Neural crest cell (in vitro differentiated cells): ENCODE results near the gene HOXB3. TPM values are rescaled to one million over a fixed set of nuclear protein-coding genes. Genes with fewer than 3 reads are reported as not detected.

Experiments
- DNase-seq: peaks from one replicate; pipeline ENCODE4 v3.0.0; 2021; ENCODE audit warnings: low read depth, mixed read lengths, low spot score
- H3K27ac Mint-ChIP-seq: one replicate; pipeline ENCODE4 v1.8.0; 2021; ENCODE audit warnings: mild to moderate bottlenecking, mixed read lengths; ENCODE audit not compliant: unreplicated experiment
- H3K27me3 Mint-ChIP-seq: 2 replicates; pipeline ENCODE4 v1.8.0; 2021; ENCODE audit warnings: low read depth, mild to moderate bottlenecking, mixed read lengths
- H3K36me3 Mint-ChIP-seq: 2 replicates; pipeline ENCODE4 v1.8.0; 2021; ENCODE audit warnings: low read depth, mild to moderate bottlenecking, mixed read lengths
- H3K4me1 Mint-ChIP-seq: 2 replicates; pipeline ENCODE4 v1.8.0; 2021; ENCODE audit warnings: mixed read lengths
- H3K4me3 Mint-ChIP-seq: one replicate; pipeline ENCODE4 v1.8.0; 2021; ENCODE audit warnings: mild to moderate bottlenecking, mixed read lengths
- H3K9me3 Mint-ChIP-seq: 2 replicates; pipeline ENCODE4 v1.8.0; 2021; ENCODE audit warnings: mixed read lengths
- CTCF ChIP-seq: fragments of 200-600 bp; sonication (generic); conservative IDR thresholded peaks from 2 replicates; pipeline ENCODE4 v1.5.0; 2021; ENCODE audit warnings: antibody characterized with exemption, mild to moderate bottlenecking
- total RNA-seq: library from RNA; stranded (reverse); gene quantifications from 2 replicates; pipeline ENCODE4 v1.2.1, GENCODE V29; 2021

Gene HOXB3
- total RNA-seq, 1 donor from 2014 or later = 22.8 TPM

GRCh38 chr17:48592057-48592514 lies 2.0 kb upstream of the HOXB3 start:
- Mint-ChIP-seq H3K27me3 (peaks cover 100% of the 10 kb centered on the region), H3K4me1 (peaks cover 16% of the 10 kb centered on the region), H3K9me3 (no peaks in the 10 kb centered on the region), H3K4me3 (peak overlapping the region; percentile 92), H3K36me3 (peaks cover 20% of the 10 kb centered on the region), H3K27ac (no peak overlapping the region)
- no peak for TF ChIP-seq CTCF
- DNase-seq = no peak

GRCh38 chr17:48591255-48592056 lies 1.4 kb upstream of the HOXB3 start:
- TF ChIP-seq CTCF = no peak
- Mint-ChIP-seq H3K36me3 (peaks cover 20% of the 10 kb centered on the region), H3K9me3 (no peaks in the 10 kb centered on the region), H3K27me3 (peaks cover 100% of the 10 kb centered on the region), H3K27ac (no peak overlapping the region), H3K4me1 (peaks cover 17% of the 10 kb centered on the region), H3K4me3 (peak overlapping the region; percentile 92)
- DNase-seq = no peak

GRCh38 chr17:48590607-48591161 lies 643 bp upstream of the HOXB3 start:
- DNase-seq = no peak
- TF ChIP-seq CTCF = no peak
- Mint-ChIP-seq H3K9me3 (no peaks in the 10 kb centered on the region), H3K27me3 (peaks cover 100% of the 10 kb centered on the region), H3K4me1 (peaks cover 20% of the 10 kb centered on the region), H3K4me3 (peak overlapping the region; percentile 92), H3K36me3 (peaks cover 18% of the 10 kb centered on the region), H3K27ac (peak overlapping the region; percentile 82)

DNA sequence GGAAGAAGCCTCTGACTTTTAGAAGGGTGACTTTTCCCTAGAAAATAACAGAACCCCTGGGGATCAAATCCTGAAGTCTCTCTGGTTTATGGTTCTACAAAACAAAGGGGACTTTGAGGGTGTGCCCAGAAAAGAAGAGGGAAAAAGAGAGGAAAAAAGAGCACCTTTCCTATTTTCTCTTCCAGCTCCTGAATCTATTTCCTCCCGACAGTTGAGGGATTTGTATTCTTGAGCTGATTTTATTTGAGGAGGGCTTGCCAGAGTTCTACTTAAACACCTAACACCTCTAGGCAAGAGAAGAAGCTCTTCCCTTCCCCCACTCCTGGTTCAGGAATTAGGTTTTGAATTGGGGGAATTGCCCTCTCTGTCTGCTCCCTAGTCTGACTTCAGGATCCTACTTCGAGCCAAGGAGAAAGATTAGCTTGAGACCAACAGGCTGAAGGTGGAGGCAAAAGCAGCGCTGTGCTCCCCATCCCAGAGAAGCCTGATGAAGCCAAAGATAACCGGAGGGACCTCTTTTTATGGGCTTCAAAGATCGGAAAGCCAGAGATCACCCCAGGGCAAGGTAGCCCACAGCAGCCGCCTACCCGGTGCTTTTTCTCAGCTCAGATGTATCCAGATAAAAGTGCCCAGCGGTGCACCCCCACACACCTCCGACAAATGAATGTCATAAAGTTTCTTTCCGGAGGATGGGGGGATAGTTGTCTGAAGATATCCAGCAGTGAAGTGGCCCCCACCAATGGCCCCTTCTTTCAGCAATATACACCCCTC lies 796 bp downstream of the HOXB3 start:
- peak overlapping the region; percentile 92 for H3K4me3 Mint-ChIP-seq
- peaks cover 100% of the 10 kb centered on the region for H3K27me3 Mint-ChIP-seq
- H3K36me3 Mint-ChIP-seq = peaks cover 12% of the 10 kb centered on the region
- peaks cover 30% of the 10 kb centered on the region for H3K4me1 Mint-ChIP-seq
- no peak for TF ChIP-seq CTCF
- DNase-seq = no peak
- peak overlapping the region; percentile 28 for H3K27ac Mint-ChIP-seq
- H3K9me3 Mint-ChIP-seq = no peaks in the 10 kb centered on the region

GRCh38 chr17:48588528-48588927 lies 1.5 kb downstream of the HOXB3 start:
- no peak overlapping the region for H3K27ac Mint-ChIP-seq
- peaks cover 10% of the 10 kb centered on the region for H3K36me3 Mint-ChIP-seq
- DNase-seq = no peak
- H3K9me3 Mint-ChIP-seq = no peaks in the 10 kb centered on the region
- peaks cover 100% of the 10 kb centered on the region for H3K27me3 Mint-ChIP-seq
- peak overlapping the region; percentile 92 for H3K4me3 Mint-ChIP-seq
- TF ChIP-seq CTCF = no peak
- H3K4me1 Mint-ChIP-seq = peaks cover 29% of the 10 kb centered on the region
